BE2C (cell line): Measurements from ENCODE around the gene OLFM4.

Experiments used
- DNase-seq: peaks from one replicate; pipeline ENCODE4 v3.0.0-alpha.2; 2020
- H3K27me3 ChIP-seq: fragments of 250-450 bp; sonication (Bioruptor Pico); 2 replicates; pipeline ENCODE4 v1.5.1; 2020; ENCODE audit warnings: mild to moderate bottlenecking
- H3K36me3 ChIP-seq: fragments of 250-450 bp; sonication (Bioruptor Pico); 2 replicates; pipeline ENCODE4 v1.5.1; 2020; ENCODE audit warnings: mild to moderate bottlenecking
- H3K4me1 ChIP-seq: fragments of 250-450 bp; sonication (Bioruptor Pico); 2 replicates; pipeline ENCODE4 v1.5.1; 2020
- H3K4me3 ChIP-seq: 2 replicates; pipeline ENCODE4 v1.5.1; 2011; ENCODE audit warnings: low read depth, low read length
- H3K9me3 ChIP-seq: fragments of 250-450 bp; sonication (Bioruptor Pico); 2 replicates; pipeline ENCODE4 v1.5.1; 2020
- CTCF ChIP-seq: IDR thresholded peaks from 2 replicates; pipeline ENCODE4 v1.5.1; 2012; ENCODE audit warnings: mild to moderate bottlenecking, low read depth, low read length

OLFM4 gene

DNA sequence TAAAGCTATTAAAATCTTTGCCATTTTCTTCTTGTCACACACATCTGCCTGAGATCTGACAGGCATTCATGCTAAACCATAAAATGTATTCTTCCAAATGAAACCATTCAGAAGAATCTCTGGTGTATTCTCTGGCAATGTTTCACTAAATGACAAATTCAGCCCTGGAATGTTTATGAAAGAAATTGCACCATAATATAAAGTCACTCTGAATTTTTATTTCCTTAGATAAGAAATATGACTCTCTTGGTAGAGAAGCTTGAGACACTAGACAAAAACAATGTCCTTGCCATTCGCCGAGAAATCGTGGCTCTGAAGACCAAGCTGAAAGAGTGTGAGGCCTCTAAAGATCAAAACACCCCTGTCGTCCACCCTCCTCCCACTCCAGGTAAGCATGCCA, 14.3 kb downstream of the OLFM4 start:
- no peaks in the 10 kb centered on the region for H3K4me1 ChIP-seq
- H3K27me3 ChIP-seq = no peaks in the 10 kb centered on the region
- no peak overlapping the region for H3K4me3 ChIP-seq
- no peak for TF ChIP-seq CTCF
- H3K9me3 ChIP-seq = no peaks in the 10 kb centered on the region
- DNase-seq = no peak
- H3K36me3 ChIP-seq = no peaks in the 10 kb centered on the region

DNA sequence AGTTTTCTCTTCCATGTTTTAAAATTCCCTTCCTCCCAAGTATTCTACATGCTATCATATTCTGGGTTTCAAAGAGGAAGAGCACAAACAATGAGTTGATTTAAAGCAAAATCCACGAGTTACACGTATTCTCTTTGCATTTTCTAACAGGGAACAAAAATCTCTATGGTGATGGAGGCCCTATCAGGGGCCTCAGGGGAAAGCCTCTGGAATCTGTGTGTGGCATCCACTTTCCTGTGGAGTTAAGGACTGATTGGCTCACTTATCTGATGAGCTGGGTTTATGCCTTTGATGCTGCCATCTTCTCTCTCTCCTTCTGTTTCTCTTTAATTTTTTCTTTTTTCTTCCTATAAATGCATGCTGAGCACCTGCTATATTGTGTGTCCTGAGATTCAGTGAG, 14.8 kb downstream of the OLFM4 start:
- no peak overlapping the region for H3K4me3 ChIP-seq
- no peak for DNase-seq
- no peaks in the 10 kb centered on the region for H3K9me3 ChIP-seq
- no peaks in the 10 kb centered on the region for H3K4me1 ChIP-seq
- H3K36me3 ChIP-seq = no peaks in the 10 kb centered on the region
- H3K27me3 ChIP-seq = no peaks in the 10 kb centered on the region
- TF ChIP-seq CTCF = no peak

- H3K36me3 ChIP-seq = no peaks in the 10 kb centered on the region
- no peaks in the 10 kb centered on the region for H3K27me3 ChIP-seq
- H3K4me3 ChIP-seq = no peak overlapping the region
- DNase-seq = no peak
- H3K9me3 ChIP-seq = no peaks in the 10 kb centered on the region
- no peak for TF ChIP-seq CTCF
- H3K4me1 ChIP-seq = no peaks in the 10 kb centered on the region
Observed at GRCh38 chr13:53045189-53045588, 16.6 kb downstream of the OLFM4 start.

DNA sequence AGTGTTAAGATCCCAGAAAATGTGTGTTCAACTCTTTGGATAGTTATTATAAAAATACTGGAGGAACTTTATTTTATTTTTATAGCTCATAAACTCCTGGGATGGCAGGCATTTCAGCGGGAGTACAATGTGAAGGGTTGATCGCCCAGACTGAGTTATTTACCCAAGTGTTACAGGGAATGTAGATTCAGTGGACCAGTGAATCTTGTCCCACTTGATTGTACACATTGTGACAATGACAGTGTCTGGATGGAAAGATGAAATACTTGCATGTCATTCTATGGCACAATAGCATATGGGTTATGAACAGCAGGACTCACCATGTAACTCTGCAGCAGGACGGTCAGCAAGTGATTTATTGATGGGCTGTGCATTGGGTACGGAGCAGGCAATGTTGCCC, 20.3 kb downstream of the OLFM4 start:
- H3K27me3 ChIP-seq = no peaks in the 10 kb centered on the region
- TF ChIP-seq CTCF = no peak
- DNase-seq = no peak
- no peaks in the 10 kb centered on the region for H3K36me3 ChIP-seq
- no peak overlapping the region for H3K4me3 ChIP-seq
- H3K4me1 ChIP-seq = no peaks in the 10 kb centered on the region
- no peaks in the 10 kb centered on the region for H3K9me3 ChIP-seq

DNA sequence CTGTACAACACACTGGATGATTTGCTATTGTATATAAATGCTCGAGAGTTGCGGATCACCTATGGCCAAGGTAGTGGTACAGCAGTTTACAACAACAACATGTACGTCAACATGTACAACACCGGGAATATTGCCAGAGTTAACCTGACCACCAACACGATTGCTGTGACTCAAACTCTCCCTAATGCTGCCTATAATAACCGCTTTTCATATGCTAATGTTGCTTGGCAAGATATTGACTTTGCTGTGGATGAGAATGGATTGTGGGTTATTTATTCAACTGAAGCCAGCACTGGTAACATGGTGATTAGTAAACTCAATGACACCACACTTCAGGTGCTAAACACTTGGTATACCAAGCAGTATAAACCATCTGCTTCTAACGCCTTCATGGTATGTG, 21.5 kb downstream of the OLFM4 start:
- Histone ChIP-seq H3K9me3 (no peaks in the 10 kb centered on the region), H3K4me1 (no peaks in the 10 kb centered on the region), H3K4me3 (no peak overlapping the region), H3K36me3 (no peaks in the 10 kb centered on the region), H3K27me3 (no peaks in the 10 kb centered on the region)
- TF ChIP-seq CTCF = no peak
- DNase-seq = no peak

DNA sequence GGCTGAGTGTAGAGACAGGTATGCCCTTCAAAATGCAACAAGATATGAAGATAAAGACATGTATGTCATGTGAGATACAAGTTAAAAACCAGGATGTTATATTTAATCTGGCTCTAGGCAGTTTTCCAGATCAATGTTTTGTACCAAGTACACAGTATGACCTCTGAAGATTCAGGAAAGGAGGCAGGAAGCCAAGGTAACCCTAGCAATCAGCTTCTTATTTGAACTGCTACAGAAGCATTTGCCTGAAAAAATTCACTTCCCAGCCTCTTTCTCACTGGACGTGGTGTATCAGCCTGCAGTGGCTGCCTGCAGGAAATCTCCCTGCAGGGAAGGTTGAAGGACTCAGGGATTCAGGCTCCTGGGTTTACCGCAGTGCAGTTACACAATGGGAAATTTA, 24.1 kb downstream of the OLFM4 start:
- Histone ChIP-seq H3K4me1 (no peaks in the 10 kb centered on the region), H3K4me3 (no peak overlapping the region), H3K27me3 (no peaks in the 10 kb centered on the region), H3K9me3 (no peaks in the 10 kb centered on the region), H3K36me3 (no peaks in the 10 kb centered on the region)
- TF ChIP-seq CTCF = no peak
- DNase-seq = no peak
